HG02840 (cell line): ENCODE data around the gene MAN1C1.
"Not testable (repeated sequence)": the region's sequence is repeated elsewhere in the genome, so short reads cannot be mapped to it uniquely, and the experiment has no call there.

Experiments
- ATAC-seq: cut with Tn5 transposase; IDR thresholded peaks from one replicate; pipeline ENCODE4 v1.9.1; 2021; ENCODE audit warnings: mild to moderate bottlenecking, moderate library complexity, moderate number of reproducible peaks; ENCODE audit not compliant: unreplicated experiment, low FRiP score

MAN1C1 gene

DNA sequence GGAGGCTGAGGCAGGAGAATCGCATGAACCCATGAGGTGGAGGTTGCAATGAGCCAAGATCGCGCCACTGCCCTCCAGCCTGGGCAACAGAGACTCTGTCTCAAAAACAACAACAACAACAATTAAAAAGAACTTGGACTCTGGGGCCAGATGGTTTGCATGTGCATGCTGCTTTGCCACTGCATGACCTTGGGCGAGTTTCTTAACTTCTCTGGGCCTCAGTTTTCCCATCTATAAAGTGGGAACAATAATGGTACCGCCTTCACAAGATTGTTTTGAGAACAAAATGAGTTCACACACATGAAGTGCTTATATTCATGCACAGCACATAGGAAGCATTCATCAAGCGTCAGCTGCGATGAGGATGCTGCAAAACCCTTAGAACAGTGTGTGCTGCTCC, 74.6 kb downstream of the MAN1C1 start:
- no peak for ATAC-seq

DNA sequence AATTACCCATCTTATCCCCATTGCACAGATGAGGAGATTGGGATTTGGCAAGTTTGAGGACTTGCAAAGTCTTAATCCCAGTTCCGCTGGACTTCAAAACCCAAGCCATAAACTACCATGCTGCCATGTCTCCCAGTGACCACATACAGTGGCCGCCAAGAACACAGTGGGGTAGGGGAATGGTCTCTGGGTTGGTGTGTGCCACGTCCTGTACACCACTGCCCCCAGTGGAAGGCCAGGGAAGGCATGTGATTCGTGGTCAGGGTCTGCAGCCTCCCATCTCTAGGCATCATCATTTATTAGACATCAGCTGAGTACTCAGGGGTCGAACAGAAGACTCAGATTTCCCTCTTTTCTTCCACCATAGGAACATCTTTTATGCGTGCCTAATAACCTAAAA, 76.0 kb downstream of the MAN1C1 start:
- ATAC-seq: no peak

DNA sequence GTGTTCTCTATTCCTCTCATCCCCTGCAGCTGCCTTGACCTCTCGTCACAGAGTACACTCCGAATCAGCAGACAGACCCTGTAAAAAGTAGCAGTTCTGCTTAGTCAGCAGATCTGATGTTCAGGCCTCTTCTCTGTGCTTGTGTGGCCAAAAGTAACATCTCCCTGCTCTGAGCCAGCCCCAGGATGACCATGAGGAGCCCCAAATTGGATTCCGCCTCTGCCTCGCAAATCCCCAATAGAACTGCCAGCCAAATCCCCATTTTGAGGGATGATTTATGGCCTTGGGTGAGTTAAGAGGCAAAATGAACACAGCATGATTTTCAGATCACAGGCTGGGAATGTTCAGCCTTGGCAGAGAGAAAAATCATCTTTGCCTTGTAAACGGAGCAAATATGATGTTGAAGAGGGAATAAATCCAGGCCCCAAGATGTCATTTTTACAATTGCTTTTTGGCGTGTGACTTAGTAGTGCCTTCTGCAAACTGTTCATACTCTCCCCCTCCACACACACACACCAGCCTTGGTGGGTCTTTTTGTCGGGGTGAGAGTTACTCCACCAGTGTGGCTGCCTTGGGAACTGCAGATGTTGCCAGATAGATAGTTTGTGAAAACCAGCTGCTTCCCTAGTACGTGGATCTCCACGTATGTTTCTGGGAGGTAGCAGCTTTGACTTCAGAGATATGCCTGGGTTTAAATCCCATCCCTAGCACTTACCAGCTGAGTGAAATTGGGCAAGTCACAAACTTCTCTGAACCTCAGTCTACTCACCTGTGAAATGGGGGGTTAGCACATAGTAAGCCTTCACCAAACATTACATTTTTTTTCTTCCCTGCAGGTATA, 77.8 kb downstream of the MAN1C1 start:
- ATAC-seq: no peak

DNA sequence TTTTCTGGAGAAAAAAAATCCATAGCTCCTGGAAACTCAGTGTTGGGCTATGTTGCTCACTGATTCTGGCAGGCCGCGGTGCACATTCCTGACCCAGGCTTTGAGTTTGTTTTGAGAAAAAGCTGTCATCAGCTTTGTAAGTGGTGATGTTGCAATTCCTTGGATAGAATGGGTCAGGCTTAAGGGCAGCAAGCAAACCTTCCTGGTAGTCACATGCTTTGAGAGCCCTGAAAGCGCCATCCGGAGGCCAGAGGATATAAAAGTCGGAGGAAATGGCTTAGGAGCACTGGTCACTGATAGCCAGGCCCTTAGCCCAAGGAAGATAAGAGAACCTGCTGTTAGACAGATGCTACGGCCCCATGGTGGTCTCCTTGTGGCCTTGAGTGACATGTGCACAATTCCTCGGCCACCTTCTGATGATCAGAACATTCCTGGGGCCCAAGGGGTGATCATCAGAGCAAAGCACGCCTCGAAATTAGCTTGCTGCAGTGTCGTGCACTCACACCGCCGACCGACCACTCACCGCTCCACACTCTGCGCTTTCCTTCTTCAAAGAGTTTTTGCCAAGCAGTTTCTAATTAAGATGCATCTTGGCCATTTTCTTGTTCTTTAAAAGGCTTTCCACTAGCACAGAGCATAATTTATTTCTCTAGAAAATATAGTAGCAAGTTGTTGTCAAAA, 78.6 kb downstream of the MAN1C1 start:
- no peak for ATAC-seq

DNA sequence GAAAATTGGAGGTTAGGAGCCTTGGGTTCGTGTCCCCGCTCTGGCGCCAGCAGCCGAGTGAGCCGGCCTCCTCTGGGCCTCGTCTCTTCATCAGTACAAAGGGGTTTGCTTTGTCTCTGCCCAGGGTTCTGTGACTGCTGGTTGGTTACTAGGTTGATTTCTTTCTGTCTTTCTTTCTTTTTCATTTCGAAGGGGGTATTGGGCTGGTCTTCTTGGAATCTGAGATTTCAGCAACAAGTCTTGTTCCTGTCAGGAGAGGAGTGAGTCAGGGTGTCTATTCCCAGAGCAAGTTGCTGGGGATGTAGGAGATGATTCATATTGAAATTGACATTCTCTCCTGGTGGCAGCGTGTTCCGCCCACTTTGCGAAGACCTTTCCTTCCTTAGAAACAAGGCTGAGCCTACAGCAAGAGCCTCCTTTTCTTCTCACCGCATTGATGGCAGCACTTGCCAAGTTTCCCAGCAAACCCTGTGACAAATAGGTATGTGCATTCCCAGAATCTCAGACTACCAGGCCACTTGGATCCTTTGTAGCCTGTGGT, 79.2 kb downstream of the MAN1C1 start:
- ATAC-seq: no peak

DNA sequence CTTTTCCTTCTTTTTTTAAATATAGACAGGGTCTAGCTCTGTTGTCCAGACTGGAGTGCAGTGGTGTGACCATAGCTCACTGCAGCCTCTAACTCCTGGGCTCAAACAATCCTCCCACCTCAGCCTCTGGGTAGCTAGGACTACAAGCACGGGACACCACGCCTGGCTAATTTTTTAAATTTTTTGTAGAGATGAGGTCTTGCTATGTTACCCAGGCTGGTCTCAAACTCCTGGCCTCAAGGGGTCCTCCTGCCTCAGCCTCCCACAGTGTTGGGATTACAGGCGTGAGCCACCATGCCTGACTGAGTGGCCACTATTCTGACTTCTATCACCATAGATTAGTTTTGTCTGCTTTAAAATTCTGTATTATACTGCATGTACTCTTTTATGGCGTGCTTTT, 80.1 kb downstream of the MAN1C1 start:
- ATAC-seq: not testable (repeated sequence)

DNA sequence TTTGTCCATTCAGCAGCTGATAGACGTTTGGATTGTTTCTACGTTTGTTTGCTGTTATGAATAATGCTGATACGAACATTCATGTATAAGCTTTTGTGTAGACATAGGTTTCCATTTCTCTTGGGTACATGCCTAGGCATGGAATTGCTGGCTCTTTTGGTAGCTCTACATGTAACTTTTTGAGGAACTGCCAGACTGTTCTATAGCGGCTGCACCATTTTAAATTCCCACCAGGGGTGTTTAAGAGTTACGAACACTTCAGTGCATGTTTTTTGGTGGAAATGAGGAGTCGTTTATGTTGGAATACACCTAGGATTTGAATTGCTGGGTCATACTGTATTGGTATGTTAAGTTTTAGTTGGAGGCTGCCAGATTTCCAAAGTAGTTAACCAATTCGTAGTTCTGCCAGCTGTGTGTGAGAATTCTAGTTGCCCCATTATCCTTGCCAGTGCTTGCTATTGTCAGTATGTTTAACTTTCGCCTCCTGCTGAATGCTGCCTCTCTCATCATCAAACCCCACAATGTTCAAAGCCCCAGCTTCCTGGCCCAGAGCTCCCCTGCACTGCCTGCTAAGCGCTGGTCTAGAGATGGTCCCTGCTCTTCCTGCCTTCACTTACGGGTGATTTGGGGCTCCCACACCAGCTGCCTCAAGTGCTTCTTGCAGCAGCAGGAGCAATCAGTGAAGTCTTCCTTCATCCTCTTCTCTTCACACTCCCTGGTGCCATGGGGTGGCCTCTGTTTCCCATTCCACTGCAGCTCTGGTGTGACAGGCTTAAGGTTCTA, 81.0 kb downstream of the MAN1C1 start:
- no peak for ATAC-seq

DNA sequence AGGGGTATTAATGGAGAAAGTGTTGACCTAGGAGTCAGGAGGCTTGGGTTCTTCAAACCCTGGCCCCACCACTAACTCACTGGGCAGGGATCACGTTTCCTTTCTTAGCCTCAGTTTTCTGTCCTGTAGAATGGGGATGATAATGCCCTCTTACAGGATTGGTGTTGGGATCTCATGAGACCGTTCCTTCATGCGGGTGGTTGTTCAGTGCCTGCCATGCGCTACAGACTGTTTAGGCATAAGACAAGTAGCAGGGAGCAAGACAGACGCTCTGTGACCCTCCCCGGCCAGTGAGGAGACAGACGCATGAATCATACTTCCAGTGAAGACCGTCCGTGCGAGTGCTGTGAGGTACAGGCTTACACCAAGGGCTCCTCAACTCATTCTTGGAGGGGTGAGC, 81.7 kb downstream of the MAN1C1 start:
- no peak for ATAC-seq

DNA sequence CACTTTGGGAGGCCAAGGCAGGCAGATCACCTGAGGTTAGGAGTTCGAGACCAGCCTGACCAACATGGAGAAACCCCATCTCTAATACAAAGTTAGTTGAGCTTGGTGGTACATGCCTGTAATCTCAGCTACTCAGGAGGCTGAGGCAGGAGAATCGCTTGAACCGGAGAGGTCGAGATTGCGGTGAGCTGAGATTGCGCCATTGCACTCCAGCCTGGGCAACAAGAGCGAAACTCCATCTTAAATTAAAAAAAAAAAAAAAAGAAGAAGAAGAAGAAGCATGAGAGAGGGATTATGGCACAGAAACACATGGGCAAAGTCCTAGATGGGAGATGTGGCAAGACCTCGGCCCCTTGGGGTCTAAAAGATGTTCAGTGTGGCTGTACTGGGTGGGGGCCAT, 82.5 kb downstream of the MAN1C1 start:
- ATAC-seq: not testable (repeated sequence)

DNA sequence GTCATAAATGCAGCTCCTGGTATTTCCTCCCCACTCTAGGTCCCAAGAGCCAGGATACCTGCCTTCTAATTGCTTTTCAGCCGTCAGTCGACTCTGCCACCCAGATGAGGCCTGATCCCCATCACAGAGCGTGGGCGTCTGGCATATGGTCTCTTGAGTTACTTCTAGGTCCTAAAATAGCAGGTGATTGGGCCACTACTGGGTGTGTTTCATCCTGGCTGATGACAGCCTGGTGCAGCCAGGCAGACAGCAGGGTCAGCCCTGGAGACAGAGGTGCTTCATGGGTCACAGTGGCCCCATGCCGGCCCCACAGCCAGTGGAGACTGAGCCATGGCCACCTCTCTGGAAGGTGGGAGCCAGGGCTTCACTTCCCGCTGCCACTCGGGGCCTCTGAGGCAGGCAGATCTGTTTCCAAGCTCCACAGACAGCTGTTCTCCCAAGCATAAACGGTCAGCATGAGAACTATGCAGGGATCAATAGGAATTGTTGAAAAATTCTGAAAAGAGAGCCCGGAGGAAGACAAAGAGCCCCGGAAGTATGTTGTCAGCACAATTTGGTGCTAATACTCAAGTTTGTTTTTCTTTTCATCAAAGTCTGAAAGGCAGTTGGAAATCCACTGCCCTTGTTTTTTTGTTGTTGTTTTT, 83.0 kb downstream of the MAN1C1 start:
- ATAC-seq: no peak

DNA sequence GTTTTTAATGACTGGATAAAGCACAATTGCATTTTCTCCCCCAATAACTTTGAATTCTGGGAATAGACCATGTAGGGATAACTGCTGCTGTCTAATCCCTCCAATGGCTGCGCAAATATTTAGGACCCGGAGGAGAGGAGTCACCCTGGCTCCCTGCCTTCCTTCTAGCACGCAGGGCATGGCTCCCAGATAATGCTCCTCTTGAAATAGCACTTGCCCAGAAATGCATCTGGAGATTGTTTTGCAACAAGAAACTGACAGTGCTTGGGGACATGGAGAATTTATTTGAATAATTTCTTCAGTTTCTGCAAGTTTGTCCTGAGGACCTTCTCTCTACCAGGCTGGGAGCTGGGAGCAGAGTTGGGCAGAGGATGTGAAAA, 83.5 kb downstream of the MAN1C1 start:
- ATAC-seq: no peak

DNA sequence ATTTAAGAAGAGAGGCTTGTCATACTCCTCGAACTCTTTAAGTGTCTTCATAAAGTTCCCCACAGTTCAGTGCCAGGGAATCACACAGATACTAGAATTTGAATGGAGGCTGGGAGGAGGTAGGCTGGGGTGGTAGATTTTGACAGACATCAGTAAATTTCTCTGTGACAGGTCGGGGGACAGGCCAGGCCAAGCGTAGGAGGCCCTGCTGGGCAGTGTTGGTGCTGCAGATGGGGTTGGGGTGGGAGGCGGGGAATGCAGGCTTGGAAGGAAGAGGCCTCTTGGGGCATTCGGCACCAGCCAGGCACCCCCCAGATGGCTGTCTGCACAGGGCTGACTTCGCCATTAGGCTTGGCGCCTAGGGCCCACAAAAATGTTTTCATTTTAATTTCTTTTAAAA, 84.0 kb downstream of the MAN1C1 start:
- ATAC-seq: no peak

DNA sequence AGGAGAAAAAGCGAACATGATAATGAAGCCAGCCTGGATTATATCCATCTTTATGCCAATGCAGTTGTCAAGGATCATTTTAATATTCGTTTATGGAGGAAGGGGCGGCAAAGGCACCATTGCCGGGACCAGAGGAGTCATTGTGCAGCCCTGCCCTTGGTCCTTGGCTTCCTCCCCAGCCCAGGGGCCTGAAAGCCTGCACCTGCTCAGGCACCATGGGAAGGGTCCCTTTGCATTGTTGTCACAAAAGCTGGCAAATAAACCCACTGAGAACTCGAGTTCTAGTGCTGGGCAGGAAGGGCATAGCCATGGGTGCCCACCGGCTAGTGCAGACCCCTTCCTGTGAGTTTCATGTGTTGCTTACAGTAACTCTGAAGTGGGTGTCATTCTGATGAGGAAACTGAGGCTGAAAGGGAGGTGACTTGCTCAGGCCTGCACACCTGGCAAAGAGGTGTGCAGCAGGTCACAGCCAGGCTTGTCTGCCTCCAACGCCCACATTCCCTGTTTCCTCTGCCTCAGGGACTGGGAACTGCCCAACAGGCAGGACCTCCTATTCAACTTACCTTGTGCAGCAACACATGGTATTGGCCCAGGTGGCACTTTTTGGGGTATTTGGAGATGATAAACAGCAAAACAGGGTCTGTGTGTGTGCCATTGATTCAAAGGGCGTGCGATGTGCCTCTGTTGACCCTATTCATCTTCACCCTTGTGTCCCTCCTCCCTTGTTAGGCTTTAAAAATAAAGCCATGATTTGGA, 84.6 kb downstream of the MAN1C1 start:
- ATAC-seq: no peak

DNA sequence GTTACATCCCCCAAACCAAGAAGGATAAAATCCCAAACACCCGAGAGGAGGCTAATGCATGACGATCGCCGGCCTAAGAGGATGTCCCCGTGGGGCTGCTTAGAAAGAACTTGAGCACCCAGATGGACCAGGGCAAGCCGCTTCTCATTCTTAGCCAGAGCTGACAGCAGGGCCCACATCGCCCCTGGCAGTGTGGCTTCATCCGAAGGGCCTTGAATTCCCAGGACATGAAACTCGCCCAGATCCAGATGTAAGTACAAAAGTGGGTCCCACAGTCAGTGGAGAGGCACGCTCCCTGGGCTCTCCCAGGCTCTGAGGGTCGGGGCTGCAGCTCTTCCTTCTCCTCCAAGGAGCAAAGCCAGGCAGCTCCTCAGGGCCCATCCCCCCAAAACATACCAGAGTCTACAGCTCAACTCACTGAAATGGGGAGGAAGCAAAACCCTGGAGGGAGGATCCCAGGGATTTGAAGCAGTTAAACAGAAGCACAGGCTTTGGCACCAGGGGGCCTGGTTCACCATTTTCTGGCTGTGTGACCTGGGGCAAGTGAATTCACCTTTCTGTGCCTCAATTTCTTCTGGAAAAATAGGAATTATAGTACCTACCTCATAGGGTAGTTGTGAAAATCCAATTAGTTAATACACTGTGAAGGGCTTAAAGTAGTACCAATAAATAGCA, 85.6 kb downstream of the MAN1C1 start:
- no peak for ATAC-seq

DNA sequence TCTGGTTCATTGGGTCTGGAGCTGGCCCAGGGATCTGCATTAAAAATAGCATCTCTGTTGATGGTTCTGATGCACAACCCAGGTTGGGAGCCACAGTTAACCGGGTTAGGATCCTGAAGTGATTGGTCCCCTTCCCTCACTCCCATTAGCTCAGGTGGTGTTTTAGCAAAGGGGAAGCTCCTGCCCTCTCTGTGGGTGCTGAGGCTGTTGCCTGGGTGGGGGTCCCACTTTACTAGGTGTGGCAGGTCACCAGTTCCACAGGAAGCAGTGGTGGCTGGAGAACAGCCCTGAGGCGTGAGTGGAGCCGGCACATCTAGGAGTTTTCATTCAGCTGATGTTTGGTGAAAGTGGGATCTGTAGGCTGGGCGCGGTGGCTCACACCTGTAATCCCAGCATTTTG, 86.5 kb downstream of the MAN1C1 start:
- ATAC-seq: no peak

DNA sequence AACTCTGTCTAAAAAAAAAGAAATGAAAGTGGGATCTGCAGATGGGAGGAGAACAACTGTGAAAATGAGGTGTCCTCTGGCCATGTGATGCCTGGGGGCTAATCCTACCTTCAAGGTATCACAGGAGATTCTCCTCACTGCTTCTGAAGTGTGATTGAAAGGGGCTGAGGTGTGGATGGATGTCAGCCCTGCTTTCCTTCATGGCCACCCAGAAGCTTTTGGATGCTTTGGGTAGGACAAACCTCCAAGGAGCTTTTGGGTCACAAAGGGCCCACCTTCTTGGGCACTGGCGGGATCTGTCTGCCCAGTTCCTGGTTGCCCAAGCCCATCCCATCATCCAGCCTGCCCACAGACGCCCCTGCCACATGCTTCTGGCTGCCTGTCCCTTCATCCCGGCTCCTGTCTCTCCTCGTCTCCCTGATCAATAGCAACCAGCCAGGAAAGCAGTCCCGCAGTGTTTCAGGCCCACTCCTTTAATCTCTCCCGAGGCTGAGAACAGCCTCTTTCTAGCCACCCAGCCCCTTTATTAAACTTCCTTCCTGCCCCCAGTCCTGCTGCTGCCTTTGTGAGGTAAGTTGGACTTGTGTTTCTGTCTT, 87.2 kb downstream of the MAN1C1 start:
- no peak for ATAC-seq

DNA sequence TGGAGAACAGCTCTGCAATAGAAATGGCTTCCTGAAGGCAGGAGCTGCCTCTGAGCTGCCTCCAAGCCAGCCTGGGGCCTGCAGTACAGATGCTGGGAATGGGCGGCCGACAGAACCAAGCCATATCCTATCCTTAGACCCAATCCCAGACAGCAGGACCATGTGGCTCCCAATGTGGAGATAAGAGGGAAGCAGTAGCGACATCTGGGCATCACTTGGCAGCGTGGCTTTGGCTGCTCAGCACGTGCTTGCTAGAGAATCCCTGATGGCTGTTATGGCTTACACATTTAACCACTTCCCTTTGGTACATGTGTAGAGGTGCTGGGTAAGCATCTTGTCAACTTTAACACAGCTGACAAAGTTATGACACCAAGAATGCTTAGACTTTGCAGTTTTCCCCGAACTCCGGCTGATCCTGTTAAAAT, 87.7 kb downstream of the MAN1C1 start:
- ATAC-seq: no peak

DNA sequence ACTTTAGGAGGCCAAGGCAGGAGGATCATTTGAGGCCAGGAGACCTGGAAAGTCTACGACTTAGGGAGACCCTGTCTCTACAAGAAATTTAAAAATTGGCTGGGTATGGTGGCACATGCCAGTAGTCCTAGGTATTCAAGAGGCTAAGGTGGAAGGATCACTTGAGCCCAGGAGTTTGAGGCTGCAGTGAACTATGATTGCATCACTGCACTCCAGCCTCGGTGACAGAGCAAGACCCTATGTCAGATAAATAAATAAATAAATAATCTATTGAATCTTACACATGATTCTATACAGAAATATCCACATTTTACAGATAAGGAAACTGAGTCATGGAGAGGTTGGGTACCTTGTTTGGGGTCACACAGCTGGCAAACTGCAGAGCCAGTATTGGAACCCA, 89.1 kb downstream of the MAN1C1 start:
- no peak for ATAC-seq
